ENCODE measurements around the gene PDE6B.
"Not testable (repeated sequence)": the region's sequence is repeated elsewhere in the genome, so short reads cannot be mapped to it uniquely, and the experiment has no call there.

Gene PDE6B

GRCh38 chr4:629915-630641 is 4.7 kb downstream of the PDE6B start:
- no peak overlapping the region for H3K27ac ChIP-seq (ENCODE audit: low read depth, low read length)
- no peaks in the 10 kb centered on the region for H3K27me3 ChIP-seq (ENCODE audit: control insufficient read depth in 1 of 2, insufficient read depth in 2 of 2, low read length in 2 of 2)
- H3K9ac ChIP-seq (ENCODE audit: low read depth in 1 of 2, low read length in 2 of 2), result no peak overlapping the region
- no peak overlapping the region for H3K4me3 ChIP-seq (ENCODE audit: low read depth in 1 of 2, low read length in 2 of 2)
- H3K4me1 ChIP-seq (ENCODE audit: control insufficient read depth in 1 of 2, insufficient read depth in 2 of 2, low read length in 2 of 2), result no peaks in the 10 kb centered on the region
- H3K36me3 ChIP-seq (ENCODE audit: control insufficient read depth in 1 of 2, insufficient read depth in 2 of 2, low read length in 2 of 2), result no peaks in the 10 kb centered on the region
- peaks cover 3 to 8% of the 10 kb centered on the region in 2 donors for H3K9me3 ChIP-seq (ENCODE audit: control insufficient read depth in 1 of 2, low read length in 2 of 2)

- Histone ChIP-seq H3K9me3 (ENCODE audit: control insufficient read depth in 1 of 2, low read length in 2 of 2) (peaks cover 3 to 8% of the 10 kb centered on the region in 2 donors), H3K4me3 (ENCODE audit: low read depth in 1 of 2, low read length in 2 of 2) (no peak overlapping the region), H3K9ac (ENCODE audit: low read depth in 1 of 2, low read length in 2 of 2) (no peak overlapping the region), H3K4me1 (ENCODE audit: control insufficient read depth in 1 of 2, insufficient read depth in 2 of 2, low read length in 2 of 2) (no peaks in the 10 kb centered on the region), H3K27ac (ENCODE audit: low read depth, low read length) (no peak overlapping the region), H3K27me3 (ENCODE audit: control insufficient read depth in 1 of 2, insufficient read depth in 2 of 2, low read length in 2 of 2) (no peaks in the 10 kb centered on the region), H3K36me3 (ENCODE audit: control insufficient read depth in 1 of 2, insufficient read depth in 2 of 2, low read length in 2 of 2) (no peaks in the 10 kb centered on the region)
Measured at GRCh38 chr4:630656-631055, 5.3 kb downstream of the PDE6B start.

GRCh38 chr4:632196-632790 is 6.9 kb downstream of the PDE6B start:
- no peaks in the 10 kb centered on the region for H3K27me3 ChIP-seq (ENCODE audit: control insufficient read depth in 1 of 2, insufficient read depth in 2 of 2, low read length in 2 of 2)
- H3K9me3 ChIP-seq (ENCODE audit: control insufficient read depth in 1 of 2, low read length in 2 of 2), result peaks cover 3 to 8% of the 10 kb centered on the region in 2 donors

GRCh38 chr4:632926-633325 is 7.6 kb downstream of the PDE6B start:
- no peaks in the 10 kb centered on the region for H3K4me1 ChIP-seq (ENCODE audit: control insufficient read depth in 1 of 2, insufficient read depth in 2 of 2, low read length in 2 of 2)
- no peaks in the 10 kb centered on the region for H3K27me3 ChIP-seq (ENCODE audit: control insufficient read depth in 1 of 2, insufficient read depth in 2 of 2, low read length in 2 of 2)
- no peak overlapping the region for H3K27ac ChIP-seq (ENCODE audit: low read depth, low read length)
- no peak overlapping the region for H3K9ac ChIP-seq (ENCODE audit: low read depth in 1 of 2, low read length in 2 of 2)
- no peaks in the 10 kb centered on the region for H3K36me3 ChIP-seq (ENCODE audit: control insufficient read depth in 1 of 2, insufficient read depth in 2 of 2, low read length in 2 of 2)
- H3K4me3 ChIP-seq (ENCODE audit: low read depth in 1 of 2, low read length in 2 of 2), result no peak overlapping the region
- H3K9me3 ChIP-seq (ENCODE audit: control insufficient read depth in 1 of 2, low read length in 2 of 2), result peaks cover 3 to 8% of the 10 kb centered on the region in 2 donors

More at GRCh38 chr4:632196-632790, 6.9 kb downstream of the PDE6B start:
- Histone ChIP-seq H3K4me1 (ENCODE audit: control insufficient read depth in 1 of 2, insufficient read depth in 2 of 2, low read length in 2 of 2) (no peaks in the 10 kb centered on the region), H3K9ac (ENCODE audit: low read depth in 1 of 2, low read length in 2 of 2) (no peak overlapping the region), H3K36me3 (ENCODE audit: control insufficient read depth in 1 of 2, insufficient read depth in 2 of 2, low read length in 2 of 2) (no peaks in the 10 kb centered on the region), H3K4me3 (ENCODE audit: low read depth in 1 of 2, low read length in 2 of 2) (no peak overlapping the region), H3K27ac (ENCODE audit: low read depth, low read length) (no peak overlapping the region)

GRCh38 chr4:633406-633805 is 8.0 kb downstream of the PDE6B start:
- H3K4me1 ChIP-seq (ENCODE audit: control insufficient read depth in 1 of 2, insufficient read depth in 2 of 2, low read length in 2 of 2), result no peaks in the 10 kb centered on the region
- no peaks in the 10 kb centered on the region for H3K27me3 ChIP-seq (ENCODE audit: control insufficient read depth in 1 of 2, insufficient read depth in 2 of 2, low read length in 2 of 2)
- H3K4me3 ChIP-seq (ENCODE audit: low read depth in 1 of 2, low read length in 2 of 2), result no peak overlapping the region

GRCh38 chr4:633976-634598 is 8.7 kb downstream of the PDE6B start:
- no peaks in the 10 kb centered on the region for H3K36me3 ChIP-seq (ENCODE audit: control insufficient read depth in 1 of 2, insufficient read depth in 2 of 2, low read length in 2 of 2)
- no peak overlapping the region for H3K27ac ChIP-seq (ENCODE audit: low read depth, low read length)
- no peak overlapping the region for H3K4me3 ChIP-seq (ENCODE audit: low read depth in 1 of 2, low read length in 2 of 2)
- H3K27me3 ChIP-seq (ENCODE audit: control insufficient read depth in 1 of 2, insufficient read depth in 2 of 2, low read length in 2 of 2), result no peaks in the 10 kb centered on the region
- peaks cover 3 to 8% of the 10 kb centered on the region in 2 donors for H3K9me3 ChIP-seq (ENCODE audit: control insufficient read depth in 1 of 2, low read length in 2 of 2)
- no peaks in the 10 kb centered on the region for H3K4me1 ChIP-seq (ENCODE audit: control insufficient read depth in 1 of 2, insufficient read depth in 2 of 2, low read length in 2 of 2)
- H3K9ac ChIP-seq (ENCODE audit: low read depth in 1 of 2, low read length in 2 of 2), result no peak overlapping the region

More at GRCh38 chr4:633406-633805, 8.0 kb downstream of the PDE6B start:
- no peaks in the 10 kb centered on the region for H3K36me3 ChIP-seq (ENCODE audit: control insufficient read depth in 1 of 2, insufficient read depth in 2 of 2, low read length in 2 of 2)
- peaks cover 3 to 8% of the 10 kb centered on the region in 2 donors for H3K9me3 ChIP-seq (ENCODE audit: control insufficient read depth in 1 of 2, low read length in 2 of 2)
- no peak overlapping the region for H3K9ac ChIP-seq (ENCODE audit: low read depth in 1 of 2, low read length in 2 of 2)
- no peak overlapping the region for H3K27ac ChIP-seq (ENCODE audit: low read depth, low read length)

GRCh38 chr4:634599-634985 is 9.2 kb downstream of the PDE6B start:
- Histone ChIP-seq H3K4me1 (ENCODE audit: control insufficient read depth in 1 of 2, insufficient read depth in 2 of 2, low read length in 2 of 2) (no peaks in the 10 kb centered on the region), H3K27me3 (ENCODE audit: control insufficient read depth in 1 of 2, insufficient read depth in 2 of 2, low read length in 2 of 2) (no peaks in the 10 kb centered on the region)

GRCh38 chr4:635066-635835 is 9.9 kb downstream of the PDE6B start:
- not testable (repeated sequence) for H3K9me3 ChIP-seq (ENCODE audit: control insufficient read depth in 1 of 2, low read length in 2 of 2); H3K27ac ChIP-seq (ENCODE audit: low read depth, low read length); H3K36me3 ChIP-seq (ENCODE audit: control insufficient read depth in 1 of 2, insufficient read depth in 2 of 2, low read length in 2 of 2); H3K4me3 ChIP-seq (ENCODE audit: low read depth in 1 of 2, low read length in 2 of 2); H3K9ac ChIP-seq (ENCODE audit: low read depth in 1 of 2, low read length in 2 of 2); H3K4me1 ChIP-seq (ENCODE audit: control insufficient read depth in 1 of 2, insufficient read depth in 2 of 2, low read length in 2 of 2); H3K27me3 ChIP-seq (ENCODE audit: control insufficient read depth in 1 of 2, insufficient read depth in 2 of 2, low read length in 2 of 2)

More at GRCh38 chr4:634599-634985, 9.2 kb downstream of the PDE6B start:
- no peaks in the 10 kb centered on the region for H3K36me3 ChIP-seq (ENCODE audit: control insufficient read depth in 1 of 2, insufficient read depth in 2 of 2, low read length in 2 of 2)
- no peak overlapping the region for H3K9ac ChIP-seq (ENCODE audit: low read depth in 1 of 2, low read length in 2 of 2)
- H3K9me3 ChIP-seq (ENCODE audit: control insufficient read depth in 1 of 2, low read length in 2 of 2), result peaks cover 3 to 8% of the 10 kb centered on the region in 2 donors
- no peak overlapping the region for H3K4me3 ChIP-seq (ENCODE audit: low read depth in 1 of 2, low read length in 2 of 2)
- no peak overlapping the region for H3K27ac ChIP-seq (ENCODE audit: low read depth, low read length)

GRCh38 chr4:635851-636627 is 10.7 kb downstream of the PDE6B start:
- Histone ChIP-seq H3K4me3 (ENCODE audit: low read depth in 1 of 2, low read length in 2 of 2) (no peak overlapping the region), H3K9ac (ENCODE audit: low read depth in 1 of 2, low read length in 2 of 2) (no peak overlapping the region), H3K27ac (ENCODE audit: low read depth, low read length) (no peak overlapping the region), H3K9me3 (ENCODE audit: control insufficient read depth in 1 of 2, low read length in 2 of 2) (peaks cover 3 to 8% of the 10 kb centered on the region in 2 donors), H3K4me1 (ENCODE audit: control insufficient read depth in 1 of 2, insufficient read depth in 2 of 2, low read length in 2 of 2) (no peaks in the 10 kb centered on the region), H3K27me3 (ENCODE audit: control insufficient read depth in 1 of 2, insufficient read depth in 2 of 2, low read length in 2 of 2) (no peaks in the 10 kb centered on the region), H3K36me3 (ENCODE audit: control insufficient read depth in 1 of 2, insufficient read depth in 2 of 2, low read length in 2 of 2) (no peaks in the 10 kb centered on the region)

Data from duodenal mucosa (tissue), 2 donors.